HG03196 (cell line): Measurements from ENCODE around the gene IL36B.

ENCODE experiments used
- ATAC-seq: cut with Tn5 transposase; IDR thresholded peaks from one replicate; pipeline ENCODE4 v1.9.1; 2021; ENCODE audit not compliant: unreplicated experiment

The IL36B gene

DNA sequence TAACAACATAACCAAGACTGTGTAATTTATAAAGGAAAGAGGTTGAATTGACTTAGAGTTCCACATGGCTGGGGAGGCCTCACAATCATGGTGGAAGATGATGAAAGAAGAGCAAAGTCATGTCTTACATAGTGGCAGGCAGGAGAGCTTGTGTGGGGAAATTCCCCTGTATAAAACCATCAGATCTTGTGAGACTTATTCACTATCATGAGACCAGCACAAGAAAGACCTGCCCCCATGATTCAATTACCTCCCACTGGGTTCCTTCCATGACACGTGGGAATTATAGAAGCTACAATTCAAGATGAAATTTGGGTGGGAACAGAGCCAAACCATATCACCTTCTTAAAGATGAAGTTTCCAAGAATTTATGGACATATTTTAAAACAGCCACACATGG, 3.9 kb upstream of the IL36B start:
- no peak for ATAC-seq

DNA sequence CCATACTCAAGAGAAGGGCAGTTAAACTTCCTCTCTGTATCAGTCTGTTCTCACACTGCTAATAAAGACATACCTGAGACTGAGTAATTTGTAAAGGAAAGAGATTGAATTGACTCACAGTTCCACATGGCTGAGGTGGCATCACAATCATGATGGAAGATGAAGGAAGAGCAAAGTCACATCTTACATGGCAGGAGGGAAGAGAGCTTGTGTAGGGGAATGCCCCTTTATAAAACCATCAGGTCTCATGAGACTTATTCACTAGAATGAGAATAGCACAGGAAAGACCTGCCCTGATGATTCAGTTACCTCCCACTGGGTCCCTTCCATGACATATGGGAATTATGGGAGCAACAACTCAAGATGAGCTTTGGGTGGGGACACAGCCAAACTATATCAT, 1.4 kb upstream of the IL36B start:
- no peak for ATAC-seq

DNA sequence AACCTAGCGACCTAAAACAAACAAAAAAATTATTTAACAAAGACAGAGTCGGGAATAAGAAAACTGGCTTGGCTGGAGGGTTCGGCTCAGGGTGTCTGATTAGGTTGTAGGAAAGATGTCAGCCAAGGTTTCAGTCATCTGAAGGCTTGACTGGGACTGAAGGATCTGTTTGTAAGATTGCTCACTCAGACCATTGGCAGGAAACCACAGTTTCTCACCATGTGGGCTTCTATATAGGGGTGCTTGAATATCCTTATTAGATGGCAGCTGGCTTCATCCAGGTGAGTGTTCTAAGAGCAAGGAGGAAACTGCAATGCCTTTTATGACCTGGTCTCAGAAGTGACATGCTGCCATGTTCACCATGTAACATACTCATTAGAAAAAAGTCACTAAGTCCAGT, 999 bp upstream of the IL36B start:
- no peak for ATAC-seq

DNA sequence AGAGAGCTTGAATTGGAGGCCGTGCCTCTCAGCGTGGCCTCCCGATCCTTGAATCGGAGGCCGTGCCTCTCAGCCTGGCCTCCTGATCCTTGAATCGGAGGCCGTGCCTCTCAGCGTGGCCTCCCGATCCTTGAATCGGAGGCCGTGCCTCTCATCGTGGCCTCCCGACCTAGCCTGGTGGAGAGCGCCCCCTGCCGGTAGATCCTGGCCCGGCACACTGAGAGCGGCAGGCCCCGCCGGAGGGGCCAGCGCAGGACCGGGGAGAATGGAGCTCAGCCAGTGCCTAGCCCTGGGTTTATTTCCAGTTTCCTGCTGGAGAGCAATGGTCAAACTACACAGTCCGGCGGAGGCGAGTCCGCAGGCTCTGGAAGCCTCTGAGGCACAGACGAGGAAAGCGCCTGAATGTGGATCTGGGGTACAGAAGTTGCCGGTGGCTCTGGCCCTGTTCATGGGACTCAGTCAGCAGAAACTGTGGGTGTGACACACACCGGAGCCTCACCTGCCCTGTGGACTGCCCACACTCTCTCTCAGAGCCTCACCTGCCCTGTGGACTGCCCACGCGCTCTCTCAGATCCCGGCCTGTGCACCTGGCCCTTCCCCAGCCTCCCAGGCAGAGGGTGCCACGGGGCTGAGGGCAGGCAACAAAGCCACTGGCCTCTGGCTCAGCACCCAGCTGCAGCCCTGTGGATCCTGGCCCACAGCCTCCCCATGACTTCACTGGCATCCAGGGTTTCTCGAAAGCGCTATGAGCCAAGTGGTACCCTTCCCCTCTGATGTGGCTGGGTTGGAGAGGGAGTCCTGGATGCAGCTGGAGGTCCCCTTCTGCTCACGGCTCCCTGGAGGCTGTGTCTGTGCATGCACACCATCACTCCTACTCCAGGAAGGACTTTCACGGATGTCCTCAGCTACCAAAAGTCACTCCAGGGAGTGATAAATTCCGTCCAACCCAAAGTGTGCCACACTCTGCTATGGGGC, 1.5 kb downstream of the IL36B start:
- ATAC-seq, result no peak

DNA sequence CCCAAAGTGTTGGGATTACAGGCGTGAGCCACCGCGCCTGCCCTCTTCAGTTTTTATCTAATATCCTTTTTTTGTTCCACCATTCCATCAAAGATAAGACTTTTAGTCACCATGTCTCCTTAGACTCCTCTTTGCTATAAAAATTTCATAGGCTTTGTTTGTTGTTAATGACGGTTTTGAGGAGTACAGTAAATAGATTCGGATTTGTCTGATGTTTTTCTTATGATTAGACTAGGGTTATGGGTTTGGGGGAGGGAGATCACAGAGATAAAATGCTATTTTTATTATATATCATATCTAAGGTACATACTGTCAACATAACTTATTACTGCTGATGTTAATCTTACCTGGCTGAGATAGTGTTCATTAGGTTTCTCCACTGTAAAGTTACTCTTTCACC, 6.2 kb downstream of the IL36B start:
- no peak for ATAC-seq

DNA sequence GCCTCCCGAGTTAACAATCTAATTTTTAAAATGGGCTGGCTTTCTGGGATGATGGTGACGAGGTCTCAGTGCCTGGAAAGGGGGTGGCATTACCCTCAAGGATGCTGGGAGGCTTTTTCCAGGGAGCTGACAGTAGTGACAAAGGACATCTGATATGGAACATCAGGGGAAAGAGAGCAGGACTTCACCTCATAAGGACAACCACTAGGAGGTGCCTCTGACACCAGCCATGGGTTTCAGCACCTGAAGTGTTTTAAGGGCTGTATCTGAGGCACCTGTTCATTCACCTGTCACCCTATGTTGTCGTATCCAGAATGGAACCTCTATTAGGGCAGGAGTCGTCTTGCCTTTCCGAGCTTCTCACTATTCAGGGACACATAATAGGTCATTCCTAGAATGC, 10.8 kb downstream of the IL36B start:
- no peak for ATAC-seq

DNA sequence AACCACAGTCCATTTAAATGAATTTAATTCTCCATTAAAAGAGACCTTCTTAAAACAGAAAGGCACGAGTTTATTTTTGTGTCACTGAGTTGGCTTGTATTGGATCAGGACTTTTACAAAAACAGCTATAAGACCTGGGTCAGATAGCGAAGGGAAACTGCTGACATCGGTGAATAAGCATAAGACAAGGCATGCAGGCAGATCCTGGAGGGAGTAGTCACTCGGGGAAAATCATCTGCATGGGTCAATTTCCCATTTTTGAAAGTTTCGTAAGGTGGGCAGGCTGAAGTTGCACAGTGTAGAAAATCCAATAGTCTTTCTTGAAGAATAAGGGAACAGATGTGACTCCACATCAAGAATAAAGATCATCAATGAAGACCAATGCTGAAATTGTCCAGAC, 12.9 kb downstream of the IL36B start:
- ATAC-seq, result no peak

DNA sequence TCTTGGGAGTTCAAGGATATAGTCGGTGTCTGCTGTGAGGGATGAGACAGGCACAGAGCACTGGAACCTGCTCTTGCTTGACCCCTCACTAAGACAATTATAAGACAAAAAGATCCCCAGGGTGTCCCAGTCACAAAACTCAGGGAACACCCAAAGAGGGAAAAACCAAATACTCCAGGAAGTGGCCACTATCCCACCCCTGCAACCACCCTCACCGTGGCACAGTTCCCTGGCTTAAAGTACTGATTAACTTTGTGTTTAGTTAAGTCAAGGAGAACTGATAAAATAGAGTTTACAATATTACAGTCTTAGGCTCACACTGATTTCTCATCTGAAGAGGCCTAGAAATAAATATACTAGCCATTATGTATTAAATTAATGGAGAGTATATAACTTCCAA, 13.5 kb downstream of the IL36B start:
- no peak for ATAC-seq

DNA sequence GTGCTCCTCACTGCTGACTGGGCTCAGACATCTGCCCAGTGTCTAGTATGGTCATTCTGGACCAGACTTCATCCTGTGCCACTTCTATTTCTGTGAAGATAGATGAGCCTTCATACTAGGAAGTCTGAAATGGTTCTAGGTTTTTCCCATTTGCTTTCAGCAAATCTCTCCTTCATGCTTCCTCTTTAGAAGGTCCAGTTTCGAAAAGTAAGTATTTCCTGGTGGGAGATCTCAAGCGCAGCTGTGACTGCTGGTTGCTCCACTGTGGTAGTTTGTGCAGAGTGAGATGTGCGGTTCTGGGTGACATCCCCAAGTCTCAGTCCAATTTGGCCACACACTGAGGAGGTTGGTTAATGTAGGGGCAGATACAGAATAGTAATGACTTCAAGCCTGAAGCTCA, 14.4 kb downstream of the IL36B start:
- ATAC-seq, result no peak

DNA sequence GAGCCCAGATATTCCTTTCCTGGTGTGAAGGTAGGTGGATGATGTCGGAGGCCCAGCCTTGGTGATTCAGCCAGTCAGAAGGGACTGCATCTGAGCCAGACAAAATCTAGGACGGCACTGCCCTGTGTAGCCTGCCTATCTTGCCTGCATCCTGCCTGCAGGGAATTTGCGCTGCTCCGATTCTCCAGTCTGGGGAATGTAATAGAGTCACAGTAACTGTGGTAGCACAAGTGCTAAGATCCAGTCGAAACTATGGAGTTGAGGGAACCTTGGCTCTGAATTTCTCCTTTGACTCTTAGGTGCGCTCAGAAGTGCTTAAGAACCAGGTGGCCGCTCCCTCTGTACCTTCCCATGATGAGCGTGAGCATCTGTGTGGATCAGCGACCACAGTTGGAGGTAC, 15.9 kb downstream of the IL36B start:
- no peak for ATAC-seq

DNA sequence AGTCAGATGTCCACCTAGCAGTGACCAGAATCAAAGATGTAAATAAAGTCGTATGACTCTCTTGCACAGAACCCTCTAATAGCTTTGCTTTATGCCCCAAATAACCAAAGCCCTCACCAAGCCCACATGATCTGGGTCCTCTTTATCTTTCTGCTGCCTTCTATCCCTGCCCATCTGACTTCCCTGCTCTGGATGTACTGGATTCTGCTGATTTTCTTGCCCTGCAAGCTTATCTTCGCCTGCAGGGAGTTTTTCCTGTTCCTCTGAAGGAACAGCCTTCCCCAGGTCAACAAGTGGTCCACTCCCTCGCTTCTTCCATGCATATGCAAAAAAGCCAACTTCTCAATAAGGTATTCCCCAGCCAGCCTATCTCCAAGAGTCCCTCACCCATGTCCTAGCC, 18.7 kb downstream of the IL36B start:
- no peak for ATAC-seq

DNA sequence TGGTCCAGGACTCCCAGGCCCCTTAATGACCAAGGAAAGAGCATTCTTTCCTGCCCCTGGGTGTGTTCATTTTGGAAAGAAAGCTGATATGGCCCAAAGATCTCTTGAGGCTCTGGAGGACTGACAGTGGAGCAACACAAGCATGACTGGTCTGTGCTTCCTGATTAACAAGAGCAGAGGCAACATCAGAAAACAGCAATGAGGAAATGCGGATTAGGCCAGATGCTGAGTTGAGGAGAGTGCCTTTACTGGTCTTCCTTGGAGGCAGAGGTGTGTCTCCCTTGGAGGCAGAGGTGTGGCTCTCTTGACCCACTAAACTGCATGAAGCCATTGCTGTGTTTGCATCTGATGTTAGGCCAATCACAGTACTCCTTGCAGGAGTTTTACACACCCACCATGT, 19.9 kb downstream of the IL36B start:
- ATAC-seq, result no peak

DNA sequence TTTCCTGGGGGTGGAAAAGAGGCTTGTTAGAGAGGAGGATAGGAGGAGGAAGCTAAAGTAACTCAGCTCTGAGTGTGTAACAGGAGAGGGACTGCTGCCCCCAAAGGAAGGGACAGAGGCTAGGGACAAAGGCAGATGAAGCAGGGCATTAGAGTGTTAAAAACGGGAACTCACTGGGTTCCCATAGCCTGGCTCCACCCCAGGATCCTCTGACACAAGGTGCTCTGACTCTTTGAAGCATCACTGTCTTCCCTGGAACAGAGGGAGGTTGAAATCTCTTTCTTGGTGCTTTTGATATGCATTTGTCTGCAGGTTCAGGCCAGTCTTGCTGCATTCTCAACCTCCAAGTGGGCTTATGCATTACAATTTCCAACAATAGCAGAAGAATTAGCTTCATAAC, 24.6 kb downstream of the IL36B start:
- no peak for ATAC-seq

DNA sequence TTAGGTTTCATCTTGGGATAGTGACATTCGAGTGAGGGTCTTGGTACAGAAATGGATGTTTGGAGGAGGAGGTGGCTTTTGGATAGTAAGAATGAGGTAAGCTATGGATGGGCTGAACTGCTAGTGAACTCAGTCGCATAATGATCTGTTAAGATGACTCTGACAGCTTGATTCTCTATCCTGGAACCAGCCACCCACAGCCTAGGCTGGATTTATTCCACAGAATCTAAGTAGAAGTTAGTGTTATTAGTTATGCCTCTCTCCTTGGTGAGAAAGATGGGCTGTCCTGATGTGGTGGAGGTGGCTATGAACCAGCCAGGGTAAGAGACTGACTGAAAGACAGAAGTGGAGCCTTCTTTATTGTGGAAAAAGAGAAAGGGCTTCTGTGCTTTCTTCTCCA, 25.0 kb downstream of the IL36B start:
- no peak for ATAC-seq

DNA sequence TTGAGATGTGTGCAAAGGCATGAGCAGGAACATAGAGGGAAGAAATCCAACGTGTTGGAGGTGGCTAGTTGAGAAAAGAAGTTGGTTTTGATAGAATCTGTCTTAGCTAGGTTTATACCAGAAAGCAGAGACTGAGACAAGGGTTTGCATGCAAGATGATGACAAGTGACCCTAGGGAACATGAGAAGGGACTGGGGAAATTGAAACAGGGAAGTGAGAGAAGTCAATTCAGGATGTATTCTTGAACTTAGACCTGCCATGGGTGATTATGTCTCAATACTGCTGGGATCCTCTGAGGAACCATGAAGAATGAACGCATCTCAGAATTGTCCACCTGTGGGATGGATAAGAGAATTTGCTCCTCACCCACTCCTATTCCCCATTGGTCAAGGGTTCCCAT, 26.9 kb downstream of the IL36B start:
- no peak for ATAC-seq

DNA sequence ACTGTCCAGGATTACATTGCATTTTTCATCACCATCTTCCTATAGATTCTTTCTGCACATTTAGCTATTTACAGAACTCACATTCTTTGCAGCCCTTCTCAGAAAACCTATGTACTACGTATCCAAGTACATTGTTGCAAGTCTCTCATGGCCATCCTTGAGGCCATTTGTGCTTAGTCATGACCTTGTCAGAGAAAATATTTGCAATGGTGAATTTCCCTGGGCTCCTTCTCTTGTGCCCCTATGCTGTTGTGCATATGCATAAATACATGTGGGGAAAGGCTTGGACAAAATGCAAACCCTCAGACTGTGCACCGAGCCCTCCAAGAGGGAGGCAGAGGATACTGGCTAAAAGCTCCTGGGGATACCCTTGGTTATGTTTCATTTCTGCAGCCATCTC, 27.9 kb downstream of the IL36B start:
- no peak for ATAC-seq

DNA sequence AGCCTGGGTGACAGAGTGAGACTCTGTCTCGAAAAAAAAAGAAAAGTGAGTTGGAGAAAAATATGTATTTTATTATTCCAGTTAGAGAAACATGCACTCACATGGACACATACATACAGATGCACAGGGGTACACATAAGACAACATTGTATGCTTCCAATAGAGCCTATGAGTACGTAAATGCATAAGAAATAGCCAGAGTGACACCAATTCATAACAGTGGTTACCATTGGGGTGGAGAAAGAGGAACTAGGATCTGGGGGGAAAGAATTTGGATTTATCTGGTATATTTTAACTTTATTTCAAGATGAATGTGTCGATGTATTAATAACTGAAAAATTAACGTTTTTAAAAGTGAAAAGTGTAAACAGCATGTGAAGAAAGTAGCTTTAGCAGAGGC, 31.4 kb downstream of the IL36B start:
- ATAC-seq, result no peak

DNA sequence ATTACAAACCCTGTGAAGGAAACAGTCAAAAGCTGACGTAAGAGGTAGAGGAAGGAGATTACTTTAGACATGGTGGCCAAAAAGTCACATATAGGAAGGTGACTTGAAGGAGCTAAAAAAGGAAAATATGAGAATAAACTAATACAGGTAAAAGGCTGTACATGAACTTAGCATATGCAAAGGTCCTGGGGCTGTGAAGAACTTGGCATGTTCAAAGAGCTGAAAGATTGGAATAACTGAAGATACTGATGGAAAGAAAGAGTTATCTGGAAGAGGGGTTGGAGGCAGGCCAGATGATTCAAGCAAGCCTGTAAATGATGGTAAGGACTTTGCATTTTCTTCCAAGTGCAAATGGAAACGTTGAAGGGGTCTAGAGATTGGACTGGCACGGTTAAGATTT, 34.2 kb downstream of the IL36B start:
- ATAC-seq, result no peak

DNA sequence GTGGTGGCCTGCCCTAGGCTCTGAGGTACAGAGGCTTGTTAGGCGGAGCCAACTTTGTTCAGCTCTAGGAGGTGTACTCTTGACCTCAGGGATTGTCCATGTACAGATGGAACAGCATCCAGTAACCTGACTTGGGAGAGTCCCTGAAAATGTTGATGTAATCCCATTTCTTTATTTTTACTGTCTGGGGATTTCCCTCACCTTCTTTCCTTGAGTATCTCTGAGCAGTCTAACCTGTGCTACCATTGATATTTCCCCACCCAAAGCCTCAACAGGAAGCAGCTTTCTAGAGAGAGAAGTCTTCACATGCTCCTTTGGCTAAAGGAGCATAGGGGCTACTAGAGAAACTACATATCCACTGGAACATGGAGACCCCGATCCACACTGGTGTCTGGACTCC, 37.0 kb downstream of the IL36B start:
- no peak for ATAC-seq

DNA sequence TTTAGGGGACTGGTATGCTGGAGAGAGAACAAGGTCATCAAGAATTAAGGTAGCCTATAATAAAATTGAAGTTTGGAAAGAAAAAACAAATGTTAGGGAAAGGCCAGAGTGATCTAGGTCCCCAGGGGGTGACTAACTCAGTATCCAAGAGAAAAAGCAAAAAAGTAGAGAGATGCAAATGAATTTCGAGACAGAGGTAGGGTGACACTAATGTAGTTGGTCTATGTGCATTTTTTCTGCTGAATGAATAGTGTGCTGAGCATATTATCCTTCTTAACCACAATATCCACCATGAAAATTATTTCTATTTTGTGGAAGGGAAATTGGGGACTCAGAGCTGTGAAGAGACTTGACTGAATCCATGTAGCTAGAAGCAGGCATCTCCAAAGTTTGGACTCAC, 37.6 kb downstream of the IL36B start:
- ATAC-seq, result no peak

DNA sequence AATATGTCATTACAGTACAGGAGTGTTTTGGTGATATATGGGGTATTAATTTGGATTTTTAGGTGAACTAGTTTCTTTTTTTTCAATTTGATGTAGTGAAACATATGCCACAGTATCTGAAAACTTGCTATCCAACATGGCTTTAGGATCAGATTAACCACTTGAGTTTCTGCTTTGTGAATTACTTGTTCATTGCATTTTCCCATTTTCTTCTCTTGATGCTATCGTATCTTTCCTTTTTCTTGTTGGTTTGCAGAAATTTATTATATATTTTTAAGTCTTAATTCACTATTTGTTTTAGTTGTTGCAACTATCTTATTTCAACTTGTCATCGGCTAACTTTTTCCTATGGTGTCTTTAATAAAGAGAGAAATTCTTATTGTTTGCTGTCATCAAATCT, 38.6 kb downstream of the IL36B start:
- ATAC-seq, result no peak

DNA sequence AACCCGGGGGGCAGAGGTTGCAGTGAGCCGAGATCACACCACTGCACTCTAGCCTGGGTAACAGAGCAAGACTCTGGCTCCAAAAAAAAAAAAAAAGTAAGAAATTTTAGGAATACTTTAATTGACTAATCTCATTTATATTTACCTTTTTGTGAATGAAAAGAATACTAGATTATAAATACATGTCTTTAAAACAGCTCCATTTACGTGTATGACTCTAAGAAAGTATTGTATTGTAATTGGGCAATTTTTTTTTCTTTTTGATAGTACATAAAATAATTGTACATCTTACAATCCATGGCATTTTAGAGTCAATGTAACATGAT, 39.4 kb downstream of the IL36B start:
- no peak for ATAC-seq
